HEK293 (cell line): Measurements from ENCODE around the gene MIB2.

ENCODE experiments used
- CTCF ChIP-seq: fragments of 450-650 bp; formaldehyde crosslinking; IDR thresholded peaks from 2 replicates; pipeline ENCODE4 v1.5.1; 2016; ENCODE audit warnings: missing biosample characterization, missing genetic modification characterization
- ZBTB8A ChIP-seq: fragments of 450-650 bp; formaldehyde crosslinking; IDR thresholded peaks from 2 replicates; pipeline ENCODE4 v1.5.1; 2016; ENCODE audit warnings: missing biosample characterization, missing genetic modification characterization
- ZNF274 ChIP-seq, 2 experiments: fragments of 200-500 bp in 1 of 2; fragments of 450-650 bp in 1 of 2; sonication (Bioruptor generic) in 1 of 2; formaldehyde crosslinking in 1 of 2; IDR thresholded peaks; 2 replicates each; pipeline versions ENCODE4 v1.5.1 to v1.6.1; 2014 to 2016; ENCODE audit warnings: borderline replicate concordance in 1 of 2, inconsistent platforms in 1 of 2, low read length in 1 of 2, missing biosample characterization in 1 of 2, missing genetic modification characterization in 1 of 2
- ZNF423 ChIP-seq: fragments of 450-650 bp; formaldehyde crosslinking; IDR thresholded peaks from 2 replicates; pipeline ENCODE4 v1.5.1; 2016; ENCODE audit warnings: missing biosample characterization, missing genetic modification characterization
- ZNF510 ChIP-seq: fragments of 450-650 bp; formaldehyde crosslinking; IDR thresholded peaks from 2 replicates; pipeline ENCODE4 v1.5.1; 2018; ENCODE audit warnings: mild to moderate bottlenecking, missing genetic modification characterization, missing biosample characterization; ENCODE audit not compliant: insufficient replicate concordance
- ZNF549 ChIP-seq: fragments of 450-650 bp; IDR thresholded peaks from 2 replicates; pipeline ENCODE4 v1.5.1; 2018; ENCODE audit warnings: missing biosample characterization, missing genetic modification characterization, mild to moderate bottlenecking, inconsistent platforms, moderate library complexity
- ZNF664 ChIP-seq: fragments of 450-650 bp; formaldehyde crosslinking; IDR thresholded peaks from 2 replicates; pipeline ENCODE4 v1.5.1; 2016; ENCODE audit warnings: missing biosample characterization, missing genetic modification characterization
- ZSCAN4 ChIP-seq: fragments of 450-650 bp; formaldehyde crosslinking; IDR thresholded peaks from 2 replicates; pipeline ENCODE4 v1.5.1; 2017; ENCODE audit warnings: missing biosample characterization, missing genetic modification characterization
- TF ChIP-seq, protein P1 (sequence below): sonication (generic); formaldehyde crosslinking; IDR thresholded peaks from 2 replicates; pipeline ENCODE4 v1.8.1; 2022; ENCODE audit warnings: mild to moderate bottlenecking, moderate library complexity, missing genetic modification reagents
- TF ChIP-seq, protein P2 (sequence below): fragments of 450-650 bp; formaldehyde crosslinking; conservative IDR thresholded peaks from 2 replicates; pipeline ENCODE4 v1.5.1; 2016; ENCODE audit warnings: low read depth, missing biosample characterization, missing genetic modification characterization

DNA sequence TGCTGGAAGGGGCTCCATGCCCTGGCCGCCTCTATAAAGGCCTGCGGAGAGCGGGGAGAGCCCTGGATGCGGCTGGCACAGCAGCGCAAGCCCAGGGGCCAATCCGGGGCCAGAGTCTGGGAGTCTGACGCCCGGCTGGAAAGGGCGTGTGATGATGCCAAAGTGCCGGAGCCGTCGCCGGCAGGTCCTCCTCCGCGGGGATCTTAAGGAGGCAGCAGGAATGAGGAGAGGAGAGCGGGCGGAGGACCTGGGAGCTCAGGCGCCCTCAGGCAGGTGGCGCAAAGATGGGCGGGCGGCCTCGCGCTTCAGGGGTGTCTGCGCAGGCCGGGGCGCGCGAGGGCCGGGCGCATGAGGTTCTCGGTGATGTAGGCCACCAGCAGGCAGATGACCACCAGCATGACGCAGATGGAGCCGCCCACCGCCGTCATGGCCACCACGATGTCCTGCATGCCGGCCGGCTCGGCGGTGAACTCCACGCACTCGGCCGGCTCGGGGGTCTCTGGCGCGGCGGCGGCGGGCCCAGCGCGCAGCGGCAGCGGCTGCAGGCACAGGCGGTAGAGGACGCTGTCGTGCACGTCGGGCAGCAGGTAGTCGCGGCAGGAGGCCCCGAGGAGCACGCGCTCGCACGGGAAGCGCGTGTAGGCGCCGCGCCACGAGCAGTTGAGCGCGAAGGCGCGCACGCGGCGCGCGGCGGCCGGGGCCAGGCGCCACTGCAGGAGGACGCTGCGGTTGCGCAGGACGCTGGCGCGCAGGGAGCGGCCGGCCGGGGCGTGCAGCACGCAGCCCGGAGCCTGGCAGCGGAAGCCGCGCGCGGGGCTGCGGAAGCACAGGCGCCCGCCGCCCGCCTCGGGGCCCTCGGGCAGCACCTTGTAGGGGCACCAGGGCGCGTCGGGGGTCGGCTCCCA, 16.0 kb upstream of the MIB2 start:
- TF ChIP-seq ZBTB8A (tag by site-specific recombination) (no peak), ZNF510 (tag by site-specific recombination) (no peak), CTCF (no peak), ZNF274 (IDR thresholded peaks at IDR 0.05; ENCODE audit: low read length) (no peak), ZNF274 (tag by site-specific recombination; IDR thresholded peaks at IDR 0.05; ENCODE audit: borderline replicate concordance) (no peak), ZSCAN4 (tag by site-specific recombination) (no peak), ZNF423 (no peak), ZNF549 (tag by site-specific recombination) (no peak), ZNF664 (tag by site-specific recombination) (no peak)
- TF ChIP-seq, protein P1, sequence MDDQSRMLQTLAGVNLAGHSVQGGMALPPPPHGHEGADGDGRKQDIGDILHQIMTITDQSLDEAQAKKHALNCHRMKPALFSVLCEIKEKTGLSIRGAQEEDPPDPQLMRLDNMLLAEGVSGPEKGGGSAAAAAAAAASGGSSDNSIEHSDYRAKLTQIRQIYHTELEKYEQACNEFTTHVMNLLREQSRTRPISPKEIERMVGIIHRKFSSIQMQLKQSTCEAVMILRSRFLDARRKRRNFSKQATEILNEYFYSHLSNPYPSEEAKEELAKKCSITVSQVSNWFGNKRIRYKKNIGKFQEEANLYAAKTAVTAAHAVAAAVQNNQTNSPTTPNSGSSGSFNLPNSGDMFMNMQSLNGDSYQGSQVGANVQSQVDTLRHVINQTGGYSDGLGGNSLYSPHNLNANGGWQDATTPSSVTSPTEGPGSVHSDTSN (CRISPR knock-in tag): no peak
- TF ChIP-seq, protein P2, sequence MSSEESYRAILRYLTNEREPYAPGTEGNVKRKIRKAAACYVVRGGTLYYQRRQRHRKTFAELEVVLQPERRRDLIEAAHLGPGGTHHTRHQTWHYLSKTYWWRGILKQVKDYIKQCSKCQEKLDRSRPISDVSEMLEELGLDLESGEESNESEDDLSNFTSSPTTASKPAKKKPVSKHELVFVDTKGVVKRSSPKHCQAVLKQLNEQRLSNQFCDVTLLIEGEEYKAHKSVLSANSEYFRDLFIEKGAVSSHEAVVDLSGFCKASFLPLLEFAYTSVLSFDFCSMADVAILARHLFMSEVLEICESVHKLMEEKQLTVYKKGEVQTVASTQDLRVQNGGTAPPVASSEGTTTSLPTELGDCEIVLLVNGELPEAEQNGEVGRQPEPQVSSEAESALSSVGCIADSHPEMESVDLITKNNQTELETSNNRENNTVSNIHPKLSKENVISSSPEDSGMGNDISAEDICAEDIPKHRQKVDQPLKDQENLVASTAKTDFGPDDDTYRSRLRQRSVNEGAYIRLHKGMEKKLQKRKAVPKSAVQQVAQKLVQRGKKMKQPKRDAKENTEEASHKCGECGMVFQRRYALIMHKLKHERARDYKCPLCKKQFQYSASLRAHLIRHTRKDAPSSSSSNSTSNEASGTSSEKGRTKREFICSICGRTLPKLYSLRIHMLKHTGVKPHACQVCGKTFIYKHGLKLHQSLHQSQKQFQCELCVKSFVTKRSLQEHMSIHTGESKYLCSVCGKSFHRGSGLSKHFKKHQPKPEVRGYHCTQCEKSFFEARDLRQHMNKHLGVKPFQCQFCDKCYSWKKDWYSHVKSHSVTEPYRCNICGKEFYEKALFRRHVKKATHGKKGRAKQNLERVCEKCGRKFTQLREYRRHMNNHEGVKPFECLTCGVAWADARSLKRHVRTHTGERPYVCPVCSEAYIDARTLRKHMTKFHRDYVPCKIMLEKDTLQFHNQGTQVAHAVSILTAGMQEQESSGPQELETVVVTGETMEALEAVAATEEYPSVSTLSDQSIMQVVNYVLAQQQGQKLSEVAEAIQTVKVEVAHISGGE (tag by site-specific recombination): no peak
